GM12801 (cell line): ENCODE results near the gene CDCA4.

ENCODE experiments used
- CTCF ChIP-seq: IDR thresholded peaks from one replicate; pipeline ENCODE4 v1.5.1; 2011; ENCODE audit warnings: control low read depth; ENCODE audit not compliant: insufficient read length; ENCODE audit errors: extremely low read depth

Gene CDCA4

GRCh38 chr14:104970231-104971068, 50.4 kb downstream of the CDCA4 start:
- TF ChIP-seq CTCF: no peak

- TF ChIP-seq CTCF: no peak
These were observed 51.1 kb downstream of the CDCA4 start for GRCh38 chr14:104969741-104970230.

DNA sequence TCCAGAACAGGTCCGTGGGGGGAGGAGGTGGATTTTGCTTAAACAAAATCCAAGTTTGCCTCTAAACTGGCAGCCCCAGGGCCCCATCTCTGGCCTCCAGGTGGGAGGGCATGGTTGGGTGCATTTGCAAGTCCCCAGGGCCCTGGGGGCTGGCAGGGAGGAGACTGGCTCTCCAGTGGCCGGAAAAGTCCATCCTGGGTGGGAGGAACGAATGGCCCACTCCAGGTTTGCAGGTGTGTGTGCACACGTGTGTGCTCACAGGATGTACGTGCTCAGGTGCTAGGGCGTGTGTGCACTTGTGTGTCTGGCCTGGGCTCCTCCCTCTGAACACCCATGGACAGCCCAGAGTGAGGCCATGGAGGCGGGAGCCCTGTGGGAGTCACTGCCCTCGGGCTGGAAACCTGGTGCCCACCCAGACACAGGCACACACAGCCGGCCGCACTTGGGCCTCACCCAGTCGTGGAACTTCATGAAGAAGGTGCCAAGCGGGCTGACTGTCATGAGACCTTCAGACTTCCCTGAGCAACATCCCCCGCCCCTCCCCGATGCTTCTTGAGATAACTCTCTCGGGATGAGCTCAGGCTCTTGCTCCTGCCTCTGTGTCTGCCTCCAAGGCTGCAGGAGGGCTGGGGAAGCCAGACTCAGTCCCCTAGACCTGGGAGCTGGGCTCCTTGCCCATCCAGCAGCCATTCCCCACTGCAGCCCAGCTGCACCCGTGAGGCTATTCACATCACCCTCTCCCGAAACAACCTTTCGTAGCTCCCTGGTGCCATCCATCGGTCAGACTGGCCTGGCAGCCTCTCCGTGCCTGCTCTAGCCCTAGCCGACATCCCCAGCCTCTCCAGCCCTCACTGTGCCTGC, 52.1 kb downstream of the CDCA4 start:
- no peak for TF ChIP-seq CTCF

DNA sequence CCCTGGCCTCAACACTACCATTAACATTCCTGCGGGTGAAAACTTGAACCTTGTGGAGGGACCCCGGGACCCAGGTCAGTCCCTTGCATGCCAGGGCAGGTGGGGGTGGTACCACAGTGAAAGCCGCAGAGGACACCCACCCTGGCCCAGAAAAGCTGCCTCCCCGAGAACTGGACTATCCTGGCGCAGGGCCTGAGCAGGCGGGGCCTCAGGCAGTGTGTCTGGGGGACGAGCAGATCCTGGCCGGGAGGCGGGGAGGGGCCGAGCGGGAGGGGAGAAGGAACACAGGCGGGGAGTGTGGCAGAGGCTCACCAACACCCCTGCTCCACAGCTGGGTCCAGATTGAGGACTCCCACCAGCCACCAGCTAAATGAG, 52.7 kb downstream of the CDCA4 start:
- no peak for TF ChIP-seq CTCF

- no peak for TF ChIP-seq CTCF
These were observed 53.3 kb downstream of the CDCA4 start for GRCh38 chr14:104967386-104968152.

DNA sequence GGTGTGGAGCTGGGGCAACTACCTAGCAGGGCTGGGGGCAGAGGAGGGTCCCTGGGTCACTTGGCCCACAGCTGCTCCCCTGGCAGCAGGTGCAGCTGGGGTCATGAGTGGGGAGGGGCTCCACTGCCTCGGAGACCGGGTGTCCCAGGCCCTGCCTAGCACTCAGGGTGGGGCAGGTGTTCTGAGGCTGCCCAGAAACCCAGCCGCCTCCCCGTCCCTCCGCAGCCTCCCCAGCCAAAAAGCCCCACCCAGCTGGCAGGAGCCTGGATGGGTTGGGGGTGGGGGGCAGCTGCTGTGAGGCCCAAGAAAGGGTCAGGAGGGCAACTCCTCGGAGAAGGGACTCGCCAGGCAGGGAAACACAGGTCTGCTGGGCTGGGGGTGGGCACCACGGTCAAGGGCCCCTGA, 53.9 kb downstream of the CDCA4 start:
- TF ChIP-seq CTCF: no peak
